HCT116 (cell line): ENCODE data around the gene ARHGAP29. TPM values are rescaled to one million over a fixed set of nuclear protein-coding genes. Genes with fewer than 3 reads are reported as not detected.

Source experiments
- ATAC-seq: fragments of 200-7000 bp; cut with Tn5 transposase; 2 replicates; pipeline ENCODE4 v1.9.1; 2020; ENCODE audit warnings: mild to moderate bottlenecking, moderate library complexity
- BruUV-seq: library from RNA; stranded (reverse); fragments of 400-500 nt; replicated peaks from 2 replicates; lab custom pipeline; 2021; lab: Mats Ljungman, UMichigan
- CTCF ChIA-PET: fragments of 300-600 bp; sonication (Branson Sonifier 250); formaldehyde crosslinking; loops from one replicate; lab custom pipeline; 2021; ENCODE audit warnings: antibody characterized with exemption; lab: Charles Lee
- POLR2A ChIA-PET: fragments of 300-600, 350-600 bp; sonication (Branson Sonifier 250); formaldehyde crosslinking; loops from one replicate; lab custom pipeline; 2021; ENCODE audit warnings: antibody characterized with exemption; lab: Charles Lee
- RAD21 ChIA-PET, 2 experiments: fragments of 300-600 bp; sonication (Branson Sonifier 250); formaldehyde crosslinking; loops; one replicate each; lab custom pipeline; 2023; ENCODE audit warnings: low total read pairs in 2 of 2; ENCODE audit not compliant: uncharacterized antibody in 2 of 2, unreplicated experiment in 2 of 2, low non-redundant PET in 1 of 2; lab: Charles Lee
- DNase-seq: peaks from one replicate; pipeline ENCODE4 v3.0.0-alpha.2; 2010; ENCODE audit warnings: low read depth, low spot score
- H2AFZ ChIP-seq: fragments of 200-600 bp; shearing (Covaris generic), sonication (generic); 2 replicates; pipeline ENCODE4 v1.6.1; 2017; ENCODE audit warnings: low read depth, mixed run types, mixed read lengths, antibody characterized with exemption, low read length; ENCODE audit not compliant: poor library complexity, severe bottlenecking
- H3K27ac ChIP-seq: 2 replicates; pipeline ENCODE4 v1.5.1; 2012; ENCODE audit warnings: low read depth, low read length
- H3K27me3 ChIP-seq: fragments of 200-600 bp; sonication (generic); 2 replicates; pipeline ENCODE4 v1.6.1; 2016; ENCODE audit warnings: mixed run types, low read length, mixed read lengths; ENCODE audit not compliant: insufficient read depth
- H3K36me3 ChIP-seq, 2 experiments: fragments of 200-500 bp in 1 of 2; fragments of 200-600 bp in 1 of 2; sonication (Bioruptor generic) in 1 of 2; sonication (generic) in 1 of 2; 2 replicates each; pipeline versions ENCODE4 v1.5.1 to v1.6.1; 2014 to 2016; ENCODE audit warnings: low read length in 2 of 2, inconsistent platforms in 1 of 2, mixed read lengths in 1 of 2, mixed run types in 1 of 2; ENCODE audit not compliant: insufficient read depth in 2 of 2, control insufficient read depth in 1 of 2
- H3K4me1 ChIP-seq, 2 experiments: fragments of 200-600 bp in 1 of 2; sonication (generic) in 1 of 2; 2 replicates each; pipeline versions ENCODE4 v1.5.1 to v1.6.1; 2012 to 2017; ENCODE audit warnings: low read length in 2 of 2, inconsistent platforms in 1 of 2, mild to moderate bottlenecking in 1 of 2, mixed read lengths in 1 of 2, mixed run types in 1 of 2, moderate library complexity in 1 of 2; ENCODE audit not compliant: insufficient read depth in 2 of 2, control insufficient read depth in 1 of 2
- H3K4me2 ChIP-seq: fragments of 200-600 bp; sonication (generic); 2 replicates; pipeline ENCODE4 v1.6.1; 2017; ENCODE audit warnings: mixed run types, low read length, mixed read lengths
- H3K4me3 ChIP-seq, 2 experiments: fragments of 200-600 bp in 1 of 2; sonication (generic) in 1 of 2; replicated peaks in 1 of 2; 2 replicates each; pipeline ENCODE4 v1.5.1; 2011 to 2016; ENCODE audit warnings: low read length in 2 of 2, control low read depth in 1 of 2, low read depth in 1 of 2, mild to moderate bottlenecking in 1 of 2, mixed read lengths in 1 of 2, mixed run types in 1 of 2
- H3K79me2 ChIP-seq: fragments of 200-600 bp; sonication (generic); 2 replicates; pipeline ENCODE4 v1.6.1; 2017; ENCODE audit warnings: mild to moderate bottlenecking, mixed run types, low read length, moderate library complexity, mixed read lengths; ENCODE audit not compliant: insufficient read depth
- H3K9ac ChIP-seq: fragments of 200-600 bp; sonication (generic); 2 replicates; pipeline ENCODE4 v1.6.1; 2016; ENCODE audit warnings: low read length, mixed read lengths
- H3K9me2 ChIP-seq: fragments of 200-600 bp; sonication (generic), shearing (Covaris generic); 2 replicates; pipeline ENCODE4 v1.6.1; 2017; ENCODE audit warnings: mixed run types, mild to moderate bottlenecking, moderate library complexity; ENCODE audit not compliant: insufficient read depth
- H3K9me3 ChIP-seq, 2 experiments: fragments of 200-500 bp in 1 of 2; fragments of 200-600 bp in 1 of 2; sonication (Bioruptor generic) in 1 of 2; sonication (generic) in 1 of 2; 2 replicates each; pipeline ENCODE4 v1.6.1; 2014 to 2017; ENCODE audit warnings: low read length in 2 of 2, mixed read lengths in 2 of 2, inconsistent platforms in 1 of 2, low read depth in 1 of 2, mild to moderate bottlenecking in 1 of 2, mixed run types in 1 of 2, moderate library complexity in 1 of 2; ENCODE audit not compliant: control insufficient read depth in 1 of 2, insufficient read depth in 1 of 2
- H4K20me1 ChIP-seq: fragments of 200-600 bp; sonication (generic), shearing (Covaris generic); 2 replicates; pipeline ENCODE4 v1.6.1; 2017; ENCODE audit warnings: mixed run types, mild to moderate bottlenecking, moderate library complexity; ENCODE audit not compliant: insufficient read depth
- CBX3 ChIP-seq: IDR thresholded peaks from 2 replicates; pipeline ENCODE4 v1.6.1; 2012; ENCODE audit warnings: low read depth
- CTCF ChIP-seq, 3 experiments: fragments of 200-600 bp in 1 of 3; sonication (generic) in 1 of 3; IDR thresholded peaks in 2 of 3; conservative IDR thresholded peaks in 1 of 3; 2 replicates each; pipeline ENCODE4 v1.5.1; 2012 to 2017; ENCODE audit warnings: low read depth in 2 of 3, low read length in 2 of 3, antibody characterized with exemption in 1 of 3, borderline replicate concordance in 1 of 3, control low read depth in 1 of 3, mild to moderate bottlenecking in 1 of 3, mixed read lengths in 1 of 3, mixed run types in 1 of 3, moderate library complexity in 1 of 3; ENCODE audit not compliant: insufficient read depth in 1 of 3
- EGR1 ChIP-seq: IDR thresholded peaks from 2 replicates; pipeline ENCODE4 v1.6.1; 2012; ENCODE audit warnings: low read depth
- ELF1 ChIP-seq: IDR thresholded peaks from 2 replicates; pipeline ENCODE4 v1.6.1; 2012; ENCODE audit warnings: low read depth, borderline replicate concordance
- EZH2 ChIP-seq: fragments of 200-600 bp; sonication (generic); IDR thresholded peaks from 2 replicates; pipeline ENCODE4 v1.6.1; 2017; ENCODE audit warnings: antibody characterized with exemption, mixed run types
- FOSL1 ChIP-seq: IDR thresholded peaks from 2 replicates; pipeline ENCODE4 v1.6.1; 2012; ENCODE audit warnings: low read depth
- POLR2A ChIP-seq: IDR thresholded peaks from 2 replicates; pipeline ENCODE4 v1.7.0; 2011; ENCODE audit warnings: borderline replicate concordance; ENCODE audit not compliant: insufficient read depth, insufficient read length; ENCODE audit errors: extremely low read depth
- POLR2AphosphoS5 ChIP-seq: IDR thresholded peaks from 2 replicates; pipeline ENCODE4 v1.6.1; 2011; ENCODE audit warnings: mild to moderate bottlenecking, low read depth, low read length, moderate library complexity
- RAD21 ChIP-seq: IDR thresholded peaks from 2 replicates; pipeline ENCODE4 v1.6.1; 2012; ENCODE audit warnings: low read depth, mild to moderate bottlenecking
- SIN3A ChIP-seq: IDR thresholded peaks from 2 replicates; pipeline ENCODE4 v1.6.1; 2012; ENCODE audit warnings: low read depth
- SP1 ChIP-seq: IDR thresholded peaks from 2 replicates; pipeline ENCODE4 v1.6.1; 2012; ENCODE audit warnings: low read depth
- TCF7L2 ChIP-seq: IDR thresholded peaks from 2 replicates; pipeline ENCODE4 v1.7.0; 2011; ENCODE audit warnings: borderline replicate concordance, inconsistent platforms; ENCODE audit not compliant: insufficient read depth, insufficient read length; ENCODE audit errors: extremely low read depth
- YY1 ChIP-seq: IDR thresholded peaks from 2 replicates; pipeline ENCODE4 v1.6.1; 2011; ENCODE audit warnings: low read length, low read depth, moderate library complexity, mild to moderate bottlenecking; ENCODE audit not compliant: insufficient replicate concordance; ENCODE audit errors: extremely low read depth
- ZBTB33 ChIP-seq: IDR thresholded peaks from 2 replicates; pipeline ENCODE4 v1.6.1; 2011; ENCODE audit warnings: mild to moderate bottlenecking, low read length, moderate library complexity; ENCODE audit not compliant: insufficient replicate concordance; ENCODE audit errors: extremely low read depth
- ZFX ChIP-seq: fragments of 450-650 bp; IDR thresholded peaks from 2 replicates; pipeline ENCODE4 v1.6.1; 2017
- ZNF274 ChIP-seq: fragments of 200-500 bp; sonication (Bioruptor generic); IDR thresholded peaks from 2 replicates; pipeline ENCODE4 v1.6.1; 2014; ENCODE audit warnings: mild to moderate bottlenecking, low read depth, low read length, inconsistent platforms
- intact Hi-C: fragments of 100-400 bp; cut with micrococcal nuclease; formaldehyde crosslinking; loops from 2 replicates; pipeline ENCODE4 v1.10.0; 2022
- total RNA-seq: library from RNA; stranded (reverse); gene quantifications from one replicate; pipeline ENCODE4 v1.2.1, GENCODE V29; 2021; ENCODE audit not compliant: unreplicated experiment
- TF ChIP-seq, protein P1 (sequence below): IDR thresholded peaks from 2 replicates; pipeline ENCODE4 v1.6.1; 2012
- TF ChIP-seq, protein P2 (sequence below): IDR thresholded peaks from 2 replicates; pipeline ENCODE4 v1.6.1; 2012

The ARHGAP29 gene
- total RNA-seq, 1 experiment from 2014 or later: 128 TPM

GRCh38 chr1:94126651-94127050 is 110.7 kb downstream of the ARHGAP29 start:
- Histone ChIP-seq H3K4me2 (no peak overlapping the region), H3K27me3 (no peaks in the 10 kb centered on the region), H3K9me3 (no peaks in the 10 kb centered on the region), H3K79me2 (no peaks in the 10 kb centered on the region), H3K36me3 (no peaks in the 10 kb centered on the region), H3K27ac (no peak overlapping the region), H3K9ac (no peak overlapping the region), H4K20me1 (no peaks in the 10 kb centered on the region), H3K4me3 (no peak overlapping the region), H3K9me2 (no peaks in the 10 kb centered on the region), H2AFZ (peak overlapping the region; percentile 0), H3K4me1 (peaks cover 0 to 7% of the 10 kb centered on the region in 2 experiments; a peak in 1 of 4 replicates)
- intact Hi-C loops: no loop called here
- BruUV-seq: no TSS peak
- ChIA-PET POLR2A (no interaction called here), CTCF (no interaction called here), RAD21 (no interaction called here)
- DNase-seq (no peak), ATAC-seq (no peak)
- no peak for TF ChIP-seq YY1
- no peak for TF ChIP-seq SIN3A
- no peak for TF ChIP-seq CTCF (IDR thresholded peaks at IDR 0.05 in 2 of 3, conservative IDR thresholded peaks at IDR 0.05 in 1 of 3; ENCODE audit: borderline replicate concordance in 1 of 3, insufficient read depth in 1 of 3, low read depth in 2 of 3, low read length in 2 of 3)
- TF ChIP-seq ZFX: no peak
- TF ChIP-seq POLR2A: no peak
- TF ChIP-seq CBX3: no peak
- TF ChIP-seq ZNF274: no peak
- TF ChIP-seq, protein P1, sequence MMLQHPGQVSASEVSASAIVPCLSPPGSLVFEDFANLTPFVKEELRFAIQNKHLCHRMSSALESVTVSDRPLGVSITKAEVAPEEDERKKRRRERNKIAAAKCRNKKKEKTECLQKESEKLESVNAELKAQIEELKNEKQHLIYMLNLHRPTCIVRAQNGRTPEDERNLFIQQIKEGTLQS: no peak
- TF ChIP-seq RAD21: no peak
- TF ChIP-seq POLR2AphosphoS5: no peak
- no peak for TF ChIP-seq FOSL1
- TF ChIP-seq EZH2: no peak
- TF ChIP-seq ZBTB33: no peak
- TF ChIP-seq, protein P2, sequence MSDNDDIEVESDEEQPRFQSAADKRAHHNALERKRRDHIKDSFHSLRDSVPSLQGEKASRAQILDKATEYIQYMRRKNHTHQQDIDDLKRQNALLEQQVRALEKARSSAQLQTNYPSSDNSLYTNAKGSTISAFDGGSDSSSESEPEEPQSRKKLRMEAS: no peak
- no peak for TF ChIP-seq ELF1
- no peak for TF ChIP-seq TCF7L2
- no peak for TF ChIP-seq EGR1
- TF ChIP-seq SP1: no peak
